ENCODE results near the gene CALCA.

The CALCA gene

DNA sequence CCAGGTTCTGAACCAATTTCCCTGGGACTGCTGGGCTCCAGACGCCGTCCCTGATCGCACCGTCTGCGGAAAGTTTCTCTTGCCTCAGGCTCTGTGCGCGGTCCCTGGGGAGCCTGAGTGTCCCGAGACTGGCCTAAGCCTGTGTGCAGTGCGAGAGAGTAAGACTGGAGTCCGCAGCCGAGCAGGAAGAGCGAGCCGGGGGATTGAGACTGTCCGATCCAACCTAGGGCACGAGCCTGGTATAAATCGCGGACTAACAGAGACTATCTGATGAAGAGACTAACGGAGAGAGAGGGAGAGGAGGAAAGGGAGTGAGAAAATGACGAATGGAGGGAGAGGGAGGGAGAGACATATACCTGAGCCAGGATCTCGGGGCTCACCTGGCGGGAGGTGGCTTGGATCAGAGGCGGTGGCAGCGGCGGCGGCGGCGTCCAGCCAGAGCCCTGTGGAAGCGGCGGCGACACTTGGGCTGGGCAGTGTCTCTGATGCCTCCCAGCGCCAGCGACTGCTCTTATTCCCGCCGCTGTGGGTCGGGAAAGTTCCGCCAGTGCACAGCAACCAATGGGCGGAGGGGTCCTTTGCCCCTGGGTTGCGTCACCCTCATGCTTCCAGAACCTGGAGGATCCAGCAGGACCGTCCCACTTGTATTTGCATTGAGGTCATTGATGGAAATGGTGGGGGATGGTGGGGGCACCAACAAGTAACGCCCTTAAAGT is at the start of gene CALCA:
CALCA (minus strand) TSS at position 487 of the 716 bp plus-strand sequence. CDS start 1,159 bp downstream, outside the sequence.
- peak; percentile 100 for DNase-seq

- no peak for DNase-seq
Measured at GRCh38 chr11:15016200-15016599, 44.0 kb upstream of the CALCA start.

GRCh38 chr11:15011776-15012345 is 39.7 kb upstream of the CALCA start:
- DNase-seq = no peak

GRCh38 chr11:15010865-15011264 is 38.7 kb upstream of the CALCA start:
- DNase-seq = no peak

DNA sequence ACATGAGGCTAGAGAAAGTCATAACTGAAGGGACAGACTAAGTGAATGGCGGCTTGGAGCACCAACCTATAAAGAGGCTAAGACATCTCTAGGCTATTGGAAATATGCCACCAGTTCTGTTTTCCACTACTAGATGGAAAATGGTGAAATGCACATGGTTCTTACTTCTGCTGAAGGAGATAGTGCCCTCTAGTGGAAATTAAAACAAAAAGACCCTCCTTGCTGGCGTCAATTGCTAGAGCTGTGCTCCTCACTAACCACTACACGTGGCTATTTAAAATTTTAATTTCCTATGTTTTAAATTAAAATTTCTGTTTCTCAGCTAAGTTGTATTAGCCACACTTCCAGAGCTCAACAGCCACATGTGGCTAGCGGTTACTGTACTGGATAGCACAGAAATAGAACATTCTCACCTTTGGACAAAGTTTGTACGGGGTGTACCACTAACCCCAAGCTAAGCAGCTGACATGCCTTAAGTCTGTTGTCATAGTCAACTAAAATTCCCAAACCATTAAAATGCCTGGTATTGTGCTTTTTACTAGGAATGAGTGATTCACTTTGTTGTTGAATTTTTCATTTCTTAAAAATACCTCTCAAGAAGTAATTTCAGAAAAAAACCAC is 34.1 kb upstream of the CALCA start:
- peak; percentile 92 for DNase-seq

GRCh38 chr11:14988133-14988532 is 16.0 kb upstream of the CALCA start:
- peak; percentile 31 for DNase-seq

GRCh38 chr11:14981507-14981906 is 9.4 kb upstream of the CALCA start:
- DNase-seq = peak; percentile 20

DNA sequence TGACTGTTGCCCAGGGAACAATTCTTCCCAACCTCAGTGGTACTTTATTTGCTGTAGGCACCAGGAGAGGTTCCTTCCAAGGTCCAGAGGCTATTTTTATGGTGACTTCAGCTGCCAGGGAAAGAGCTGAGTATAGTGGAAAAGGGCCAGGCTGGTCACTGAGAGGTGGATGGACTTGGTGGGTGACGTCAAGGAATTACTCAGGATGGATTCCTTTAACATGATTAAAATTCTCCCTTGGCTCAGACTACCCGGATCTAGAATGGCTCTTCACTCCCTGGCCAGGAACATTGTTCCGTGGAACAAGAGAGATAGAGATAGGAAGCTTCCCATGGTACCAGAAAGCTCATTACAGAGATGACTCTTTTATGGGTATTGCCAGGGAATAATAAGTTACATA is 8.7 kb upstream of the CALCA start:
- no peak for DNase-seq

DNA sequence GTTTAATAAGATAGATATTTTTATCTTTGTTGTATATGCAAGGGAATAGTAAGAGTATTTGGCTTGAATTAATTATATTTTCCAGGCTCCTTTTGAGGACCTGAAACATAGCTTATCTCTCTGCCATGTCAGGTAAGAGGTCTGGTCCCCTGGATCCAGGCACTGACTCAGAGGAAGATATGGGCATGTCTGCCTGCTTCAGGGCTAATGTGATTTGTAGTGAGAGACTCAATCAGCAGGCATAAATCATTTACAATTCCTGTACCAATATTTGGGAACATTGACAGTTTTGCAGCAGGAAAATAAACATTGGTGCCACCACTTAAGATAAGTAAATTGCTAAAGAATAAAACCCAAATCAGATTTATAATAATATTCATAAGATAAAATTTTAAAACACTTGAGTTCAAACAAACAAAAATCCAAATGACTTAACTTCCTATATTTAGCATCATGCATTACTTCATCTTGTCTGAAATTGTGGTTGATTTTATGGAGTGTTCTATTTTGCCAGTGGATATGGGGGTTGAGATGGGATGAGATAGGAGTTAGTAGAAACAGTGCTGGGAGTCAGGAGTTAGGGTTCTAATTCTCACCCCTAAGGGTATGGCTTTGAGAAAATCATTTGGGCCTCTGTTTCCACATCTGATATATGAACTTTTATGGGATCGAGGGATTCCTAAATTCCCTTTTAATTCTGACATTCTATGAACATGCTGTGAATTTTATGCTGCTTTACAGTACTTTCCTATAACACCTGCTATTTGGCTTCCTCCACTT is 5.1 kb upstream of the CALCA start:
- DNase-seq = peak; percentile 41

GRCh38 chr11:14975252-14975587 is 3.1 kb upstream of the CALCA start:
- DNase-seq = peak; percentile 79

GRCh38 chr11:14974515-14975251 is 2.5 kb upstream of the CALCA start:
- DNase-seq = peak; percentile 93

GRCh38 chr11:14973621-14974514 is 1.7 kb upstream of the CALCA start:
- DNase-seq = peak; percentile 97

- DNase-seq = peak; percentile 98
Measured at GRCh38 chr11:14972581-14973495, 687 bp upstream of the CALCA start.

DNA sequence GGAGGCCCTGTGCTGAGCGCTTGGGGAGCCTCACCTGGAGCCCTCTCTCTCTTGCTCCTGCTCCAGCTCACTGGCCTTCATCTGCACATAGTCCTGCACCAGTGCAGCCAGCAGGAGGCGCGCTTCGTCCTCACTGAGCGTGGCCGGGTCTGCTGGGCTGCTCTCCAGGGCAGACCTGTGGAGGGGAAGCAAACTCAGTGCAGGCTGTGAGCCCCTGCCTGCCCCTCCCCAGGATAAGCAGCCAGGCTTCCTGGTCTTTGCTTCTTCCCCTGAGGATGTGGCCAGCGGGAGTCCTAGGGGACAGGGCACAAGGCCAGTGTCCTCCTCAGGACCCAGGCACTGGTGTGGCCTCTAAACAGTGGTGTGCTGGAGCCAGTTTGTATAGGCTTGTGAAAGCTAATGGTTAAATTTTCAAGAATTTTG is 2.2 kb downstream of the CALCA start:
- peak; percentile 77 for DNase-seq

DNA sequence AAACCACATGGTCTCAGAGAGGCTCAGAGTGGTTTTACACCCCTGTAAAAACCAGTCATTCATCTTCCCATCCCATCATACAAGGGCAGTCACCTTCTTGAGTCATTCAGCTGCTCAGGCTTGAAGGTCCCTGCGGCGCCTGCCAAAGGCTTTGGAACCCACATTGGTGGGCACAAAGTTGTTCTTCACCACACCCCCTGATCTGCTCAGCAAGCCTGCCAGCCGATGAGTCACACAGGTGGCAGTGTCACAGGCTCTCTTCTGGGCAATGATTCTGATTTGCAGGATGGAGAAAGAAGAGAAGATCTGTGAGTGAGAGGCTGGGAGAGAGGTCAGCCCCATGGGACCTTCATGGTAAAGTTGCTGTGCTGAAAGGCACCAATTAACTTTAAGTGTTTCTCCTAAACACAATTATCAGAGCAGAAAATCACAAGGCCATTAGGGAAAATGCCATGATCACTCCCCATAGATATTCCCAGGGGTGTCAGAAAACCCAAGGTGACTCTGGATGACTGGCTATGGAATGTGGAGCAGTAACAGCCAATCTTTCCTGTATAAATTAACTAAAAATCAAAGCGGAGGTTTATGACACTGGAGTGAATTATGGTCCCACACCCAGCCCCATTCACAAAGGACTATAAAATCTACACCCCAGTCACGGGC is 4.4 kb downstream of the CALCA start:
- DNase-seq = peak; percentile 56

- peak; percentile 39 for DNase-seq
Measured at GRCh38 chr11:14956111-14956510, 16.0 kb downstream of the CALCA start.

GRCh38 chr11:14954581-14954980 is 17.6 kb downstream of the CALCA start:
- DNase-seq = no peak

DNA sequence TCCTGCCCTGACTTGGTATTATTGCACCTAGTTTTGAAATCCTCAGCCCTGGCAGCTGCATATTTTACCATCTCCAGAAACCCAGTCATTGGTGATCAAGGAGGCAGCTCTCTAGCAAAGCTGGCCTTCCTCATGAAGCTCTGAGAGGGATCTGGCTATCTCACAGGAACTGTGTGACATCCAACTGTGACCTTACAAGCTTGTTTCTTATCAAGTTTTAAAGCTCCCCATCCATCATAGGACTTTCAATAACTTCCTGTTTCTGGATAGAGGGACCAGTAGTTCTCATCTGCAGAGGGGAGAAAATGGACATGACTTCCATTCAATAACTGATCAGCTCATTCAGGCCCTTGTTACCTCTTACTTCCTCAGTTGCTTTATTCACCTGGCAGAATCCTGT is 18.2 kb downstream of the CALCA start:
- no peak for DNase-seq

- no peak for DNase-seq
Measured at GRCh38 chr11:14949437-14950147, 22.6 kb downstream of the CALCA start.
